Stimulated activated CD8-positive, alpha-beta memory T cell treated with anti-CD3 and anti-CD28 coated beads, Interleukin-7, amount 100 ng/mL, for 24 hours (primary cell): Measurements from ENCODE around the gene BTBD19.
"Not testable (repeated sequence)": the region's sequence is repeated elsewhere in the genome, so short reads cannot be mapped to it uniquely, and the experiment has no call there.

Experiments
- DNase-seq: peaks from one replicate; pipeline ENCODE4 v3.0.0-alpha.2; 2020; ENCODE audit warnings: low read depth

The BTBD19 gene

GRCh38 chr1:44828003-44828651 lies 19.8 kb downstream of the BTBD19 start:
- DNase-seq = no peak

- DNase-seq = no peak
Measured at GRCh38 chr1:44828841-44829440, 20.6 kb downstream of the BTBD19 start.

GRCh38 chr1:44829506-44830384 lies 21.4 kb downstream of the BTBD19 start:
- no peak for DNase-seq

- DNase-seq = no peak
Measured at GRCh38 chr1:44830900-44831304, 22.6 kb downstream of the BTBD19 start.

- DNase-seq = no peak
Measured at GRCh38 chr1:44831516-44831915, 23.2 kb downstream of the BTBD19 start.

GRCh38 chr1:44832056-44832705 lies 23.9 kb downstream of the BTBD19 start:
- DNase-seq = no peak

- no peak for DNase-seq
Measured at GRCh38 chr1:44834328-44834727, 26.0 kb downstream of the BTBD19 start.

GRCh38 chr1:44835738-44836675 lies 27.7 kb downstream of the BTBD19 start:
- peak; percentile 79 for DNase-seq

GRCh38 chr1:44838294-44838693 lies 30.0 kb downstream of the BTBD19 start:
- not testable (repeated sequence) for DNase-seq

GRCh38 chr1:44839576-44839975 lies 31.3 kb downstream of the BTBD19 start:
- DNase-seq = no peak

- no peak for DNase-seq
Measured at GRCh38 chr1:44842486-44842861, 34.2 kb downstream of the BTBD19 start.

- no peak for DNase-seq
Measured at GRCh38 chr1:44842862-44843655, 34.7 kb downstream of the BTBD19 start, which contains the start of gene PTCH2. TSS of gene PTCH2 (minus strand) at chr1:44843253. CDS start at chr1:44842932, 321 bp downstream.

- DNase-seq = no peak
Measured at GRCh38 chr1:44846985-44847384, 38.7 kb downstream of the BTBD19 start.

GRCh38 chr1:44847845-44848244 lies 39.5 kb downstream of the BTBD19 start:
- no peak for DNase-seq

- DNase-seq = no peak
Measured at GRCh38 chr1:44848456-44849181, 40.3 kb downstream of the BTBD19 start.

- no peak for DNase-seq
Measured at GRCh38 chr1:44849575-44850132, 41.3 kb downstream of the BTBD19 start.

GRCh38 chr1:44851308-44851707 lies 43.0 kb downstream of the BTBD19 start:
- DNase-seq = no peak

GRCh38 chr1:44853201-44853600 lies 44.9 kb downstream of the BTBD19 start:
- DNase-seq = no peak

GRCh38 chr1:44854970-44855369 lies 46.6 kb downstream of the BTBD19 start:
- DNase-seq = no peak
